Mesendoderm (in vitro differentiated cells): ENCODE measurements around the gene HNRNPR.

ENCODE experiments used
- DNase-seq: peaks from one replicate; pipeline ENCODE4 v3.0.0; 2013
- H2AK5ac ChIP-seq: 2 replicates; pipeline ENCODE4 v1.6.1; 2013; ENCODE audit warnings: low read length, inconsistent platforms
- H2BK120ac ChIP-seq: 2 replicates; pipeline ENCODE4 v1.6.1; 2013; ENCODE audit warnings: low read depth, mild to moderate bottlenecking, low read length, moderate library complexity, mixed read lengths
- H2BK15ac ChIP-seq: replicated peaks from 2 replicates; pipeline ENCODE4 v1.6.1; 2013; ENCODE audit warnings: low read depth, mild to moderate bottlenecking, moderate library complexity
- H2BK5ac ChIP-seq: 2 replicates; pipeline ENCODE4 v1.6.1; 2013; ENCODE audit warnings: low read length, inconsistent platforms
- H3K18ac ChIP-seq: 2 replicates; pipeline ENCODE4 v1.6.1; 2013; ENCODE audit warnings: mild to moderate bottlenecking, low read length, mixed read lengths
- H3K23ac ChIP-seq: one replicate; pipeline ENCODE4 v1.6.1; 2013; ENCODE audit warnings: low read length
- H3K27ac ChIP-seq: 2 replicates; pipeline ENCODE4 v1.5.1; 2013; ENCODE audit warnings: low read depth, mild to moderate bottlenecking, inconsistent platforms, low read length, moderate library complexity
- H3K27me3 ChIP-seq: 2 replicates; pipeline ENCODE4 v1.6.1; 2013; ENCODE audit warnings: low read length, control low read depth, mild to moderate bottlenecking, inconsistent platforms; ENCODE audit not compliant: insufficient read depth, poor library complexity
- H3K36me3 ChIP-seq: 2 replicates; pipeline ENCODE4 v1.6.1; 2013; ENCODE audit warnings: low read length, inconsistent platforms; ENCODE audit not compliant: control insufficient read depth, insufficient read depth
- H3K4ac ChIP-seq: one replicate; pipeline ENCODE4 v1.6.1; 2013; ENCODE audit warnings: low read depth, mild to moderate bottlenecking, low read length, moderate library complexity
- H3K4me1 ChIP-seq: 2 replicates; pipeline ENCODE4 v1.6.1; 2013; ENCODE audit warnings: low read depth, low read length, inconsistent platforms; ENCODE audit not compliant: control insufficient read depth
- H3K4me2 ChIP-seq: 2 replicates; pipeline ENCODE4 v1.6.1; 2013; ENCODE audit warnings: low read length
- H3K4me3 ChIP-seq: 2 replicates; pipeline ENCODE4 v1.5.1; 2013; ENCODE audit warnings: mild to moderate bottlenecking, low read length
- H3K56ac ChIP-seq: one replicate; pipeline ENCODE4 v1.6.1; 2013; ENCODE audit warnings: low read length
- H3K79me1 ChIP-seq: 2 replicates; pipeline ENCODE4 v1.6.1; 2013; ENCODE audit warnings: low read length, inconsistent platforms
- H3K79me2 ChIP-seq: 2 replicates; pipeline ENCODE4 v1.6.1; 2013; ENCODE audit warnings: mild to moderate bottlenecking, low read length; ENCODE audit not compliant: control insufficient read depth, insufficient read depth
- H3K9ac ChIP-seq: 2 replicates; pipeline ENCODE4 v1.6.1; 2013; ENCODE audit warnings: low read length, inconsistent platforms
- H4K5ac ChIP-seq: one replicate; pipeline ENCODE4 v1.6.1; 2013; ENCODE audit warnings: low read length
- H4K8ac ChIP-seq: one replicate; pipeline ENCODE4 v1.6.1; 2013; ENCODE audit warnings: low read depth, mild to moderate bottlenecking, control low read depth, low read length, moderate library complexity
- WGBS: extraction: QIAGEN DNeasy Blood & Tissue Kit; methylation state at CpG from one replicate; pipeline ENCODE4 v1.1.7; 2013; ENCODE audit warnings: low lambda C conversion rate, missing lambda C conversion rate; ENCODE audit not compliant: insufficient coverage; ENCODE audit errors: extremely low coverage; 5-methylcytosine and 5-hydroxymethylcytosine counted together

The HNRNPR gene

DNA sequence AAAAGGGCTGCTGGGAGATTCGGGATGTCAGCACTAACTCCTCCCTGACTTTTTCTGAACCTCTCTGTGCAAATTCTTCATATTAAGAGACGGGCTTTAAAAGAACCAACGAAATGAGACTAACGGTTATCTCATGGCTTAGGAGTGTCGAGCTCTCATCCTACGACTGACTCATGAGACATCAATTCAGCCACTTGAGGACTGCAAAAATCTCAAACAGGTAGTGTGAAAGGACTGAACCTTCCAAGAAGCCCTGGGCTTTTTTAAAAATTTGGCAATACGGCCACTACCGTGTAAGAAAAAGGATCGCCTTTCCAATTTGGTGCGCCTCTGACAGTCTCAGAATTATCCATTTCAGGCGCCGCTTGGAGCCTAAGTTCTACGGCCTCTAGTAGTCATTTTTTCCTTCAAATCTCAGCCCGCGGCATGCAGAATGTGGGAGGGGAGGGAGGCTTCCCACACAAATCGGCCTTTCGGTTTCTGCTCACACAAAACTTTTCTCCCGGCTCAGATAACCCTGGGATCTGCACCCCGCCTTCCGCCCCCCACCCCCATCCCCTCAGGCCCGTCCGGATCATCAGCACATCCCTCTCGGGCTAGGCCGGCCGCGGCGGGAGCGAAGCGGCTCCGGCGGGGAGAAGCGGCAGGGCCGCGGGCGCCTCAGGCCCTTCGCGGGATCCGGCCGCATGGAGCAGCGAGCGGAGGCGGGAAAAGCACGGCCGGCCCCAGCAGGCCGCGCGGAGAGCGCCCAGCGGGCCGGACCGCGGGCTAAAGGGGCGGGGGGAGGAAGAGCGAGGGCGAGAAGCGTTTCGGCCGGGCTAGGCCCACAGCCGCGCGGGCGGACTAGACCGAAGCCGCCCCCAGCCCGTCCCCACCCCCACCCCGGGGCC lies 618 bp downstream of the HNRNPR start:
- peak overlapping the region; percentile 79 for H3K56ac ChIP-seq
- H3K36me3 ChIP-seq = no peaks in the 10 kb centered on the region
- H3K4me3 ChIP-seq = peak overlapping the region; percentile 76
- H4K8ac ChIP-seq = peak overlapping the region; percentile 88
- peak; percentile 88 for DNase-seq
- WGBS = no CpG with 5 or more reads among the region's 66 CpGs
- H2BK5ac ChIP-seq = peak overlapping the region; percentile 79
- H3K4me1 ChIP-seq = peaks cover 2% of the 10 kb centered on the region
- H3K23ac ChIP-seq = no peak overlapping the region
- no peaks in the 10 kb centered on the region for H3K79me1 ChIP-seq
- peak overlapping the region; percentile 64 for H3K4me2 ChIP-seq
- no peak overlapping the region for H4K5ac ChIP-seq
- peak overlapping the region; percentile 73 for H3K9ac ChIP-seq
- H3K4ac ChIP-seq = peak overlapping the region; percentile 100
- peaks cover 49% of the 10 kb centered on the region for H3K79me2 ChIP-seq
- H3K27me3 ChIP-seq = no peaks in the 10 kb centered on the region
- H2BK15ac ChIP-seq = peak overlapping the region; percentile 45
- H2AK5ac ChIP-seq = no peak overlapping the region
- peak overlapping the region; percentile 100 for H3K18ac ChIP-seq
- peak overlapping the region; percentile 100 for H2BK120ac ChIP-seq
- H3K27ac ChIP-seq = peak overlapping the region; percentile 99

DNA sequence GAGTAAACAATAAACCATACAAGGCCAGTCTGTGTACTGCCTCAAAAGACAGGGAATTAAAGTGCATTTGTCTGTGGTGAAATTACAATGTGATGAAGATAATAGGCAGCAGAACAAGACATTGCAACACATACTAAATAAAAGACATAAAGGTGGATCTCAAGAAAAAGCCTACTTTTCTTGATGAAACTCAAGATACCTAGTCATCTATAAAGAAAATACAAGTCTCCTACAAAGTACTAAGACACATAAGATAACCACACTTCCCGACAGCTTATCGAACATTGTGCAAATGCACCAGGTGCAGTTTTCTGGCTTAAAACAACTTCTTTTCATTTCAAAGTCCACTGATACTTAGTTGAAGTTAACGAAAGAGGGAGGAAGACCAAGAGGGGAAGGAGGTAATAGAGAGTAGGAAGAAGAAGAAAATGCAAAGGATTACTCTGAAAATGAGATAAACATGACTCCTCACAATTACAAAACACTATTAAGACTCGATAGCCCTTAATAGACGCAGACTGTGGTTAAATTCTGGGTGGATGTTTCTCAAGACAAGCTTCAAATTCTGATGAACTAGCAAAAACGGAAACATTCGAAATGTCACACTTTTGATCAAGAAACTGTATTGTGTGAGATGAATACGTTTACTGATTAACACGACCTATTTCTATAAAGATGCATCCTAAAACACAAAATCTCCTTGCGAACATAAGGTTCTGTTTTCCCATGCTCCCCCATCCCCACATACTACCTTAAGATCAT lies 2.0 kb downstream of the HNRNPR start:
- H3K18ac ChIP-seq = no peak overlapping the region

DNA sequence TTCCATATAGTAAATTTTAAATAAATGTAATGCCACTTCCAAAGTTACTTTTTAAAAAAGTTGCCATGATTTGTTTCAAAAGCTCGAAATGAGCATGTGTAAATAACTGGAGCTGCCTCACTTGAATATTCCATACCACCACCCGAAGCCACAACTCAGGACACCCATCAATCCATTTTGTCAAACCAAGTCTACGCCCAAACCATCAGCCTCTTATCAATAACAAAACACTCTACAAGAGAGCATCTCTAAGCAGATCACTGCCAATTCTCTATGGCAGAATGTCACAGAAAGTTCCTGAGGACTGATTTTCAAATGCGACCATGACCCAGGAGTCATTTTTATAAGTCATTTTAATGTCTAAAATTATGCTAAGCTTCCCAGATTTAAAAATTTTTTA lies 4.5 kb downstream of the HNRNPR start:
- Histone ChIP-seq H3K27ac (no peak overlapping the region), H2BK120ac (no peak overlapping the region), H2BK15ac (no peak overlapping the region), H3K18ac (no peak overlapping the region), H3K79me2 (peaks cover 68% of the 10 kb centered on the region), H4K5ac (no peak overlapping the region), H2BK5ac (no peak overlapping the region), H3K9ac (no peak overlapping the region), H3K27me3 (no peaks in the 10 kb centered on the region), H3K79me1 (peaks cover 3% of the 10 kb centered on the region), H3K4ac (no peak overlapping the region), H4K8ac (no peak overlapping the region), H3K56ac (no peak overlapping the region), H3K4me3 (no peak overlapping the region), H2AK5ac (no peak overlapping the region), H3K4me2 (peak overlapping the region; percentile 9), H3K36me3 (peaks cover 3% of the 10 kb centered on the region), H3K23ac (no peak overlapping the region), H3K4me1 (peaks cover 2% of the 10 kb centered on the region)
- no peak for DNase-seq
- no CpG with 5 or more reads among the region's 4 CpGs for WGBS

More for the DNA sequence above, 2.0 kb downstream of the HNRNPR start:
- Histone ChIP-seq H3K4me2 (peak overlapping the region; percentile 17), H3K4me1 (peaks cover 2% of the 10 kb centered on the region), H4K5ac (no peak overlapping the region), H3K9ac (peak overlapping the region; percentile 73), H3K27me3 (no peaks in the 10 kb centered on the region), H3K4ac (no peak overlapping the region), H2AK5ac (no peak overlapping the region), H3K79me1 (no peaks in the 10 kb centered on the region), H3K56ac (peak overlapping the region; percentile 34), H3K36me3 (peaks cover 1% of the 10 kb centered on the region), H3K27ac (no peak overlapping the region), H2BK120ac (no peak overlapping the region), H2BK15ac (no peak overlapping the region), H3K4me3 (peak overlapping the region; percentile 25), H2BK5ac (no peak overlapping the region), H4K8ac (no peak overlapping the region), H3K23ac (no peak overlapping the region), H3K79me2 (peaks cover 62% of the 10 kb centered on the region)
- DNase-seq = no peak
- WGBS = no CpG with 5 or more reads among the region's 10 CpGs

DNA sequence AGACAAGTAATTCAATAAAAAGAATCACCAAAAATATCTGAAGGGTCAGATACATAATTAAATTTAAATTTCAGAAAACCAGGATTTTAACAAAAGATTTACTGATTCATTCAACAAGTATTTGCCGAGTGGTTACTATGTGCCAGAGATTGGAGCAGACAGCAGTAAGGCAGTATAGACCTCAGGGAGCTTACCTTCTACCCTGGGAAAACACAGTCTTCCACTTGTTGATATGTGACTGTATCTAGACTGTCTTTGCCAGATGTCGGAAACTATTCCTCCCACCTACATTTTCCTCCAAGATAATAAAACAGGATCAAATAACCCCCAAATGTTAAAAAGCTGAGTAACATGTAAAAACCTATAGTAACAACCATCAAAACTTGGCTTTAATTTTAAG lies 6.2 kb downstream of the HNRNPR start:
- Histone ChIP-seq H3K4ac (no peak overlapping the region), H3K18ac (no peak overlapping the region), H3K9ac (no peak overlapping the region), H2BK120ac (no peak overlapping the region), H3K79me2 (peaks cover 61% of the 10 kb centered on the region), H3K4me2 (no peak overlapping the region), H3K27me3 (no peaks in the 10 kb centered on the region), H3K4me1 (peaks cover 2% of the 10 kb centered on the region), H3K27ac (no peak overlapping the region), H3K4me3 (no peak overlapping the region), H3K36me3 (peaks cover 3% of the 10 kb centered on the region), H2BK5ac (no peak overlapping the region), H4K5ac (no peak overlapping the region), H3K79me1 (peaks cover 3% of the 10 kb centered on the region), H3K23ac (no peak overlapping the region), H2AK5ac (no peak overlapping the region), H3K56ac (no peak overlapping the region), H2BK15ac (no peak overlapping the region), H4K8ac (no peak overlapping the region)
- WGBS = no CpG with 5 or more reads among the region's 2 CpGs
- no peak for DNase-seq

DNA sequence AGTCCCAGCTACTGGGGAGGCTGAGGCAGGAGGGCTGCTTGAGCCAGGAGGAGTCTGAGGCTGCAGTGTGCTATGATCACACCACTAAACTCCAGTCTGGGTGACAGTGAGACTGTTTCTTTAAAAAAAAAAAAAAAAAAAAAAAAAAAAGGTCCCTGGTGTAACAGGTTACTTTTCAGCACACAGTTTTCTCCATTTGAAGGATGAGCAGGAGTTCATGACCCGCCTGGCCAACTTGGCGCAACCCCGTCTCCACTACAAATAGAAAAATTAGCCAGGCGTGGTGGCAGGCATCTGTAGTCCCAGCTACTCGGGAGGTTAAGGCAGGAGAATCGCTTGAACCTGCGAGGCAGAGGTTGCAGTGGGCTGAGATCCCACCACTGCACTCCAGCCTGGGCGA lies 12.4 kb downstream of the HNRNPR start:
- Histone ChIP-seq H3K9ac (no peak overlapping the region), H2BK120ac (no peak overlapping the region), H4K5ac (no peak overlapping the region), H4K8ac (no peak overlapping the region), H3K4ac (no peak overlapping the region), H3K36me3 (peaks cover 4% of the 10 kb centered on the region), H3K27ac (no peak overlapping the region), H2AK5ac (no peak overlapping the region), H3K56ac (no peak overlapping the region), H3K79me2 (peaks cover 29% of the 10 kb centered on the region), H3K4me1 (no peaks in the 10 kb centered on the region), H3K23ac (no peak overlapping the region), H2BK15ac (no peak overlapping the region), H3K27me3 (no peaks in the 10 kb centered on the region), H3K18ac (no peak overlapping the region), H3K4me2 (no peak overlapping the region), H3K4me3 (no peak overlapping the region), H3K79me1 (peaks cover 8% of the 10 kb centered on the region), H2BK5ac (no peak overlapping the region)
- no peak for DNase-seq
- no CpG with 5 or more reads among the region's 8 CpGs for WGBS
